Trophoblast cell (in vitro differentiated cells and primary cell): ENCODE data around the gene PAPPA.

Source experiments
- DNase-seq, 2 donors: peaks; one replicate each; pipeline ENCODE4 v3.0.0-alpha.2; 2016
- H2AFZ ChIP-seq: 2 replicates; pipeline ENCODE4 v1.6.1; 2013; ENCODE audit warnings: low read length, moderate library complexity, mild to moderate bottlenecking; ENCODE audit not compliant: insufficient read depth, poor library complexity
- H2AK5ac ChIP-seq: 2 replicates; pipeline ENCODE4 v1.6.1; 2013; ENCODE audit warnings: mild to moderate bottlenecking, low read length
- H2BK120ac ChIP-seq: 2 replicates; pipeline ENCODE4 v1.6.1; 2013; ENCODE audit warnings: low read length, mild to moderate bottlenecking, moderate library complexity; ENCODE audit not compliant: insufficient read depth, poor library complexity
- H2BK12ac ChIP-seq: 2 replicates; pipeline ENCODE4 v1.6.1; 2013; ENCODE audit warnings: mild to moderate bottlenecking, low read length, moderate library complexity
- H2BK5ac ChIP-seq: 2 replicates; pipeline ENCODE4 v1.6.1; 2013; ENCODE audit warnings: low read length, low read depth, moderate library complexity, mild to moderate bottlenecking; ENCODE audit not compliant: poor library complexity
- H3K14ac ChIP-seq: 2 replicates; pipeline ENCODE4 v1.6.1; 2013; ENCODE audit warnings: mild to moderate bottlenecking, low read length
- H3K18ac ChIP-seq: 2 replicates; pipeline ENCODE4 v1.6.1; 2013; ENCODE audit warnings: mild to moderate bottlenecking, low read length
- H3K23ac ChIP-seq: 2 replicates; pipeline ENCODE4 v1.6.1; 2013; ENCODE audit warnings: low read length
- H3K27ac ChIP-seq: 2 replicates; pipeline ENCODE4 v1.5.1; 2013; ENCODE audit warnings: low read depth, mild to moderate bottlenecking, inconsistent platforms, low read length, moderate library complexity
- H3K27me3 ChIP-seq: 2 replicates; pipeline ENCODE4 v1.6.1; 2013; ENCODE audit warnings: inconsistent platforms, mild to moderate bottlenecking, low read length, moderate library complexity; ENCODE audit not compliant: insufficient read depth
- H3K36me3 ChIP-seq, 2 experiments: 1 replicate in 1 of 2; 2 replicates in 1 of 2; pipeline ENCODE4 v1.6.1; 2013; ENCODE audit warnings: low read length in 2 of 2, mild to moderate bottlenecking in 2 of 2, moderate library complexity in 1 of 2; ENCODE audit not compliant: insufficient read depth in 2 of 2, control insufficient read depth in 1 of 2
- H3K4ac ChIP-seq: 2 replicates; pipeline ENCODE4 v1.6.1; 2013; ENCODE audit warnings: low read depth, mild to moderate bottlenecking, low read length, moderate library complexity
- H3K4me1 ChIP-seq, 2 experiments: 1 replicate in 1 of 2; 2 replicates in 1 of 2; pipeline ENCODE4 v1.6.1; 2013; ENCODE audit warnings: low read length in 2 of 2, mild to moderate bottlenecking in 2 of 2, moderate library complexity in 1 of 2; ENCODE audit not compliant: insufficient read depth in 2 of 2, control insufficient read depth in 1 of 2
- H3K4me2 ChIP-seq: 2 replicates; pipeline ENCODE4 v1.6.1; 2013; ENCODE audit warnings: inconsistent platforms, mild to moderate bottlenecking, low read length, moderate library complexity
- H3K4me3 ChIP-seq: 2 replicates; pipeline ENCODE4 v1.5.1; 2013; ENCODE audit warnings: mild to moderate bottlenecking, low read depth, low read length, inconsistent platforms
- H3K79me1 ChIP-seq: one replicate; pipeline ENCODE4 v1.6.1; 2013; ENCODE audit warnings: low read length
- H3K79me2 ChIP-seq: 2 replicates; pipeline ENCODE4 v1.6.1; 2013; ENCODE audit warnings: low read length, mild to moderate bottlenecking; ENCODE audit not compliant: control insufficient read depth, insufficient read depth, poor library complexity
- H3K9ac ChIP-seq: 2 replicates; pipeline ENCODE4 v1.6.1; 2013; ENCODE audit warnings: mild to moderate bottlenecking, low read length
- H3K9me3 ChIP-seq: 2 replicates; pipeline ENCODE4 v1.6.1; 2013; ENCODE audit warnings: low read depth, mild to moderate bottlenecking, control low read depth, inconsistent platforms, low read length; ENCODE audit not compliant: insufficient read depth
- H4K12ac ChIP-seq: 2 replicates; pipeline ENCODE4 v1.6.1; 2013; ENCODE audit warnings: low read depth, mild to moderate bottlenecking, low read length, moderate library complexity
- H4K8ac ChIP-seq: 2 replicates; pipeline ENCODE4 v1.6.1; 2013; ENCODE audit warnings: low read depth, mild to moderate bottlenecking, low read length, moderate library complexity
- H4K91ac ChIP-seq: one replicate; pipeline ENCODE4 v1.6.1; 2013; ENCODE audit warnings: low read depth, mild to moderate bottlenecking, low read length, moderate library complexity
- WGBS: extraction: QIAGEN DNeasy Blood & Tissue Kit; methylation state at CpG from one replicate; pipeline ENCODE4 v1.1.7; 2013; ENCODE audit warnings: missing lambda C conversion rate; ENCODE audit not compliant: insufficient read length, insufficient coverage; ENCODE audit errors: extremely low coverage; 5-methylcytosine and 5-hydroxymethylcytosine counted together

The PAPPA gene

DNA sequence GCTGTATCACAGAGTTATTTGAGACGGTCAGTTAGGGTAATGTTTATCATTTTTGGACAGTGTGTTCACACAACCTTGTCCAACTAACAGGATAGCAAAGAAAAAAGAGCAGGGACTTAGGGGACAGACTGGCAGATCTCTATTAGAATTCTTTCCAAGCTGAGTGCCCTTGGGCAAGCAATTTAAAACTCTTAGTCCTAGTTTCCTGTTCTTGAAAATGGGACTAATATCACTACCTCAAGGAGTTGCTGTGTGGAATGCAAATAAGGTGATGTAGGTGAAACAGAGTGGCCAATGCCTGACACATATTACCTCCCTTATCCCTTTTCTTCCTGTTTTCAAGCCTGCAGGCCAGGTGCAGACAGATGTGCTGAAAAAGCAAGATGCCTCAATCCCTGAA lies 186.7 kb downstream of the PAPPA start:
- Histone ChIP-seq H3K79me2 (no peaks in the 10 kb centered on the region), H3K4me2 (no peak overlapping the region), H4K8ac (no peak overlapping the region), H3K4ac (no peak overlapping the region), H4K91ac (no peak overlapping the region), H3K23ac (no peak overlapping the region), H3K14ac (no peak overlapping the region), H3K9ac (no peak overlapping the region), H2BK12ac (no peak overlapping the region), H3K4me3 (no peak overlapping the region), H2AFZ (no peak overlapping the region), H2BK5ac (no peak overlapping the region), H2BK120ac (no peak overlapping the region), H3K27ac (no peak overlapping the region), H4K12ac (no peak overlapping the region), H3K18ac (no peak overlapping the region), H3K9me3 (no peaks in the 10 kb centered on the region), H2AK5ac (no peak overlapping the region), H3K27me3 (no peaks in the 10 kb centered on the region), H3K36me3 (no peaks in the 10 kb centered on the region), H3K4me1 (peaks cover 2 to 3% of the 10 kb centered on the region in 2 experiments), H3K79me1 (no peaks in the 10 kb centered on the region)
- DNase-seq = peak in 1 of 2 donors; percentile 53
- WGBS = no CpG with 5 or more reads among the region's 1 CpG

- no peak overlapping the region for H2AFZ ChIP-seq
These were observed 188.5 kb downstream of the PAPPA start for GRCh38 chr9:116342061-116342460.

DNA sequence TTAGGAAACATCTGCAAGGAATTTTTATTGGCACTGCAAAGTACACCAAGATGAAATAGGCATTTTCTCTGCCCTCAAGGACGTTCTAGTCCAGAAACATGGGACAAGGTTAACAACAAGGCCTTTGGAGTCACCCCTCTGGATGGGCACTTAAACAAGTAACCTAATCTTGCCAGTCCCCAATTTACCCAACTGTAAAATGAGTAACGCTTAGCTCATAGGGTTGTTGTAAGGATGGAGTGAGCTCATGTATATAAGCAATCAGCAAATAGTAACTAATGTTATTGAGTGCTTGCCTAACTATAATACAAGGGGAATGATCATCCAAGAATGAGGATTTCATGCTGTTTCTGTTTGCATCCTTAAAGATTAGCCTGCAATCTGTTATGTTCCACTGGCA lies 189.3 kb downstream of the PAPPA start:
- Histone ChIP-seq H3K4me1 (peaks cover 7 to 8% of the 10 kb centered on the region in 2 experiments), H3K23ac (no peak overlapping the region), H3K9ac (no peak overlapping the region), H3K4ac (no peak overlapping the region), H3K27ac (no peak overlapping the region), H3K18ac (no peak overlapping the region), H2BK120ac (no peak overlapping the region), H3K9me3 (no peaks in the 10 kb centered on the region), H3K14ac (no peak overlapping the region), H4K12ac (no peak overlapping the region), H3K79me2 (no peaks in the 10 kb centered on the region), H2AK5ac (no peak overlapping the region), H4K8ac (no peak overlapping the region), H2BK5ac (no peak overlapping the region), H4K91ac (no peak overlapping the region), H3K4me2 (no peak overlapping the region), H3K4me3 (no peak overlapping the region), H3K27me3 (no peaks in the 10 kb centered on the region), H3K36me3 (peaks cover 0 to 3% of the 10 kb centered on the region in 2 experiments), H3K79me1 (peaks cover 2% of the 10 kb centered on the region), H2BK12ac (no peak overlapping the region), H2AFZ (no peak overlapping the region)
- no peak for DNase-seq
- WGBS = no CpG with 5 or more reads among the region's 2 CpGs

More at GRCh38 chr9:116342061-116342460, 188.5 kb downstream of the PAPPA start:
- H2BK5ac ChIP-seq = no peak overlapping the region
- H2BK120ac ChIP-seq = no peak overlapping the region
- H3K4ac ChIP-seq = no peak overlapping the region
- peaks cover 7 to 8% of the 10 kb centered on the region in 2 experiments for H3K4me1 ChIP-seq
- H4K91ac ChIP-seq = no peak overlapping the region
- H4K12ac ChIP-seq = no peak overlapping the region
- peaks cover 2% of the 10 kb centered on the region for H3K79me1 ChIP-seq
- H3K14ac ChIP-seq = no peak overlapping the region
- H3K23ac ChIP-seq = no peak overlapping the region
- H3K27me3 ChIP-seq = no peaks in the 10 kb centered on the region
- H3K4me3 ChIP-seq = no peak overlapping the region
- H3K36me3 ChIP-seq = no peaks in the 10 kb centered on the region
- no CpG with 5 or more reads among the region's 1 CpG for WGBS
- no peaks in the 10 kb centered on the region for H3K79me2 ChIP-seq
- H3K27ac ChIP-seq = no peak overlapping the region
- H3K4me2 ChIP-seq = no peak overlapping the region
- no peak overlapping the region for H4K8ac ChIP-seq
- H2BK12ac ChIP-seq = no peak overlapping the region
- no peak overlapping the region for H3K18ac ChIP-seq
- no peak for DNase-seq
- no peak overlapping the region for H2AK5ac ChIP-seq
- H3K9ac ChIP-seq = no peak overlapping the region
- H3K9me3 ChIP-seq = no peaks in the 10 kb centered on the region

GRCh38 chr9:116344416-116344815 lies 190.8 kb downstream of the PAPPA start:
- Histone ChIP-seq H2AFZ (no peak overlapping the region), H2BK120ac (no peak overlapping the region), H3K79me2 (no peaks in the 10 kb centered on the region), H3K23ac (no peak overlapping the region), H4K91ac (no peak overlapping the region), H2BK12ac (no peak overlapping the region), H3K4ac (no peak overlapping the region), H3K27ac (no peak overlapping the region), H4K8ac (no peak overlapping the region), H3K4me2 (no peak overlapping the region), H2BK5ac (no peak overlapping the region), H3K36me3 (peaks cover 0 to 6% of the 10 kb centered on the region in 2 experiments), H3K9ac (no peak overlapping the region), H3K27me3 (no peaks in the 10 kb centered on the region), H2AK5ac (no peak overlapping the region), H3K9me3 (no peaks in the 10 kb centered on the region), H3K14ac (no peak overlapping the region), H3K79me1 (peaks cover 2% of the 10 kb centered on the region), H3K4me1 (peaks cover 4 to 5% of the 10 kb centered on the region in 2 experiments), H3K4me3 (no peak overlapping the region), H3K18ac (no peak overlapping the region), H4K12ac (no peak overlapping the region)
- no CpG with 5 or more reads among the region's 10 CpGs for WGBS
- DNase-seq = no peak
